Keratinocyte (primary cell): Measurements from ENCODE around the gene DENND1C. TPM values are rescaled to one million over a fixed set of nuclear protein-coding genes. Genes with fewer than 3 reads are reported as not detected.

Experiments
- DNase-seq: peaks from one replicate; pipeline ENCODE4 v3.0.0-alpha.2; 2011; ENCODE audit warnings: low read depth, missing footprints, low spot score
- FAIRE-seq: peaks from 2 replicates; lab custom pipeline; 2011; peaks lifted over from hg19 to GRCh38; lab: Jason Lieb, UNC
- H2AFZ ChIP-seq: 2 replicates; pipeline ENCODE4 v1.6.0; 2012; ENCODE audit warnings: low read length, control low read depth, inconsistent platforms; ENCODE audit not compliant: control insufficient read depth
- H3K27ac ChIP-seq: 2 replicates; pipeline ENCODE4 v1.5.1; 2011; ENCODE audit warnings: low read length; ENCODE audit not compliant: control insufficient read depth, insufficient read depth
- H3K27me3 ChIP-seq: 3 replicates; pipeline ENCODE4 v1.6.0; 2011; ENCODE audit warnings: low read length; ENCODE audit not compliant: control insufficient read depth, insufficient read depth; ENCODE audit errors: extremely low read depth
- H3K36me3 ChIP-seq, 2 experiments: 2 replicates in 1 of 2; 3 replicates in 1 of 2; pipeline ENCODE4 v1.5.1; 2011; ENCODE audit warnings: low read length in 2 of 2, mild to moderate bottlenecking in 1 of 2; ENCODE audit not compliant: control insufficient read depth in 2 of 2, insufficient read depth in 2 of 2; ENCODE audit errors: extremely low read depth in 1 of 2
- H3K4me1 ChIP-seq: 3 replicates; pipeline ENCODE4 v1.5.1; 2011; ENCODE audit warnings: low read length; ENCODE audit not compliant: control insufficient read depth, insufficient read depth; ENCODE audit errors: extremely low read depth
- H3K4me2 ChIP-seq: 3 replicates; pipeline ENCODE4 v1.6.0; 2011; ENCODE audit warnings: low read depth, low read length; ENCODE audit not compliant: control insufficient read depth, insufficient read depth; ENCODE audit errors: extremely low read depth
- H3K4me3 ChIP-seq, 3 experiments: fragments of 200-600 bp in 1 of 3; sonication (generic) in 1 of 3; 2 replicates in 2 of 3; 3 replicates in 1 of 3; pipeline ENCODE4 v1.5.1; 2011 to 2016; ENCODE audit warnings: low read length in 3 of 3, mild to moderate bottlenecking in 3 of 3, control low read depth in 2 of 3, inconsistent platforms in 1 of 3, low read depth in 1 of 3, mixed read lengths in 1 of 3, mixed run types in 1 of 3, moderate library complexity in 1 of 3; ENCODE audit not compliant: control insufficient read depth in 2 of 3, insufficient read depth in 2 of 3; ENCODE audit errors: extremely low read depth in 1 of 3
- H3K79me2 ChIP-seq: 2 replicates; pipeline ENCODE4 v1.6.0; 2012; ENCODE audit warnings: low read length; ENCODE audit not compliant: control insufficient read depth, insufficient read depth
- H3K9ac ChIP-seq: 3 replicates; pipeline ENCODE4 v1.6.0; 2011; ENCODE audit warnings: low read length; ENCODE audit not compliant: control insufficient read depth, insufficient read depth; ENCODE audit errors: extremely low read depth
- H3K9me1 ChIP-seq: 3 replicates; pipeline ENCODE4 v1.6.0; 2011; ENCODE audit warnings: low read length; ENCODE audit not compliant: control insufficient read depth, insufficient read depth; ENCODE audit errors: extremely low read depth
- H3K9me3 ChIP-seq: 2 replicates; pipeline ENCODE4 v1.5.1; 2012; ENCODE audit warnings: low read depth, low read length; ENCODE audit not compliant: control insufficient read depth
- H4K20me1 ChIP-seq: 3 replicates; pipeline ENCODE4 v1.6.0; 2011; ENCODE audit warnings: low read length; ENCODE audit not compliant: control insufficient read depth, insufficient read depth; ENCODE audit errors: extremely low read depth
- CTCF ChIP-seq, 3 experiments: IDR thresholded peaks in 1 of 3; conservative IDR thresholded peaks in 1 of 3; optimal IDR thresholded peaks in 1 of 3; 2 replicates in 2 of 3; 3 replicates in 1 of 3; pipeline versions ENCODE3 to v1.5.1; 2011; ENCODE audit warnings: low read length in 3 of 3, mild to moderate bottlenecking in 3 of 3, moderate library complexity in 2 of 3, control low read depth in 1 of 3, inconsistent platforms in 1 of 3; ENCODE audit not compliant: insufficient read depth in 2 of 3; ENCODE audit errors: extremely low read depth in 1 of 3
- EZH2 ChIP-seq: IDR thresholded peaks from one replicate; pipeline ENCODE4 v1.6.1; 2012; ENCODE audit warnings: inconsistent platforms, mild to moderate bottlenecking, low read length, moderate library complexity
- dilution Hi-C: fragments of 300-500 bp; cut with MboI; formaldehyde crosslinking; loops from one replicate; pipeline ENCODE4 v1.7.0; 2020; ENCODE audit warnings: low sequenced_read_pairs; ENCODE audit not compliant: extremely low pct_ligation_motif_present
- polyA plus RNA-seq, 5 experiments: library from polyadenylated mRNA; depleted of rRNA in 3 of 5; stranded (reverse) in 3 of 5; stranded (forward) in 1 of 5; unstranded in 1 of 5; fragments of >200 nt; gene quantifications; 1 replicate in 1 of 5; 2 replicates in 3 of 5; 3 replicates in 1 of 5; pipeline versions ENCODE4 v1.2.1 to v1.2.3, GENCODE V29; 2011 to 2012; ENCODE audit warnings: missing spikeins in 2 of 5, low read depth in 1 of 5, low replicate concordance in 1 of 5

The DENND1C gene
- polyA plus RNA-seq, 1 donor (not counting 4 experiments of a cell fraction or from before 2014, with no cell fraction given): 0.09 TPM

- Histone ChIP-seq H3K9ac (no peak overlapping the region), H3K27ac (no peak overlapping the region), H3K4me3 (no peak overlapping the region), H3K36me3 (no peaks in the 10 kb centered on the region), H3K79me2 (no peaks in the 10 kb centered on the region), H2AFZ (no peak overlapping the region), H4K20me1 (no peaks in the 10 kb centered on the region), H3K9me1 (no peaks in the 10 kb centered on the region), H3K4me2 (no peak overlapping the region), H3K9me3 (no peaks in the 10 kb centered on the region), H3K4me1 (no peaks in the 10 kb centered on the region), H3K27me3 (no peaks in the 10 kb centered on the region)
- TF ChIP-seq CTCF (optimal IDR thresholded peaks at IDR 0.05 in 1 of 3, IDR thresholded peaks at IDR 0.05 in 1 of 3, conservative IDR thresholded peaks at IDR 0.05 in 1 of 3; ENCODE audit: extremely low read depth in 1 of 3, insufficient read depth in 2 of 3, low read length in 3 of 3): no peak
- no peak for TF ChIP-seq EZH2
- FAIRE-seq: no peak
- DNase-seq: no peak
- dilution Hi-C loops: no loop called here
Observed at GRCh38 chr19:6442087-6442688, 39.4 kb downstream of the DENND1C start.

- Histone ChIP-seq H3K36me3 (no peaks in the 10 kb centered on the region), H3K79me2 (no peaks in the 10 kb centered on the region), H3K4me3 (no peak overlapping the region), H3K27ac (no peak overlapping the region), H3K9me1 (no peaks in the 10 kb centered on the region), H2AFZ (no peak overlapping the region), H3K4me1 (no peaks in the 10 kb centered on the region), H3K4me2 (no peak overlapping the region), H3K27me3 (no peaks in the 10 kb centered on the region), H4K20me1 (no peaks in the 10 kb centered on the region), H3K9me3 (no peaks in the 10 kb centered on the region), H3K9ac (no peak overlapping the region)
- no peak for TF ChIP-seq CTCF (optimal IDR thresholded peaks at IDR 0.05 in 1 of 3, IDR thresholded peaks at IDR 0.05 in 1 of 3, conservative IDR thresholded peaks at IDR 0.05 in 1 of 3; ENCODE audit: extremely low read depth in 1 of 3, insufficient read depth in 2 of 3, low read length in 3 of 3)
- TF ChIP-seq EZH2: no peak
- dilution Hi-C loops: no loop called here
- no peak for DNase-seq
- FAIRE-seq: no peak
Observed at GRCh38 chr19:6440905-6441304, 40.7 kb downstream of the DENND1C start.
